Lung microvascular endothelial cell (primary cell): Measurements from ENCODE around the gene RXYLT1. TPM values are rescaled to one million over a fixed set of nuclear protein-coding genes. Genes with fewer than 3 reads are reported as not detected.
A peak's percentile ranks its signal among the peaks of the same experiment; 100 is the strongest.

Source experiments
- DNase-seq, 2 donors: peaks; one replicate each; pipeline versions ENCODE4 v3.0.0 to v3.0.0-alpha.2; 2010; ENCODE audit warnings: low read depth in 2 of 2
- total RNA-seq: library from RNA; depleted of rRNA; stranded (reverse); fragments of >200 nt; gene quantifications from 2 replicates; pipeline ENCODE4 v1.2.1, GENCODE V29; 2014

RXYLT1 gene
- total RNA-seq, 1 donor from 2014 or later, result 8.5 TPM

GRCh38 chr12:63843254-63843720 is 63.6 kb downstream of the RXYLT1 start:
- DNase-seq, result no peak

GRCh38 chr12:63843721-63844390 is 64.1 kb downstream of the RXYLT1 start:
- DNase-seq, result peak; percentile 96 to 98

- DNase-seq, result peak; percentile 62 to 81
These were observed 65.0 kb downstream of the RXYLT1 start, which contains the start of gene SRGAP1 for GRCh38 chr12:63844391-63845341. TSS of gene SRGAP1 (plus strand) at chr12:63844700. CDS start at chr12:63844817, 117 bp downstream.

GRCh38 chr12:63845726-63846125 is 66.0 kb downstream of the RXYLT1 start:
- DNase-seq, result peak in 1 of 2 donors; percentile 57

GRCh38 chr12:63846238-63846967 is 66.7 kb downstream of the RXYLT1 start:
- DNase-seq, result peak in 1 of 2 donors; percentile 29

GRCh38 chr12:63848450-63848849 is 68.7 kb downstream of the RXYLT1 start:
- no peak for DNase-seq

- DNase-seq, result peak in 1 of 2 donors; percentile 23
These were observed 69.5 kb downstream of the RXYLT1 start for GRCh38 chr12:63849106-63849620.

- no peak for DNase-seq
These were observed 69.9 kb downstream of the RXYLT1 start for GRCh38 chr12:63849641-63850040.

GRCh38 chr12:63853978-63854377 is 74.3 kb downstream of the RXYLT1 start:
- DNase-seq, result no peak

GRCh38 chr12:63855299-63855698 is 75.6 kb downstream of the RXYLT1 start:
- no peak for DNase-seq

GRCh38 chr12:63857771-63858670 is 78.3 kb downstream of the RXYLT1 start:
- DNase-seq, result no peak

Other genes with a start within 250 kb of the RXYLT1 start
- 0.40 and 0.65 TPM in 2 replicates for gene DPY19L2, start 111.4 kb upstream of the RXYLT1 start, total RNA-seq
- gene SRGAP1, start 64.8 kb downstream of the RXYLT1 start, total RNA-seq, result 1.3 and 2.2 TPM in 2 replicates